HG03558 (cell line): ENCODE results near the gene MAP4K4.

ENCODE experiments used
- ATAC-seq: cut with Tn5 transposase; IDR thresholded peaks from one replicate; pipeline ENCODE4 v1.9.1; 2021; ENCODE audit warnings: moderate number of reproducible peaks; ENCODE audit not compliant: unreplicated experiment; ENCODE audit errors: extremely low read depth

The MAP4K4 gene

GRCh38 chr2:101806701-101807100 lies 109.2 kb downstream of the MAP4K4 start:
- no peak for ATAC-seq

GRCh38 chr2:101807242-101807641 lies 109.7 kb downstream of the MAP4K4 start:
- ATAC-seq, result no peak

- ATAC-seq, result no peak
Measured at GRCh38 chr2:101808006-101808562, 110.6 kb downstream of the MAP4K4 start.

GRCh38 chr2:101809698-101810097 lies 112.2 kb downstream of the MAP4K4 start:
- no peak for ATAC-seq

GRCh38 chr2:101811226-101812015 lies 113.9 kb downstream of the MAP4K4 start:
- no peak for ATAC-seq

GRCh38 chr2:101812226-101812625 lies 114.7 kb downstream of the MAP4K4 start:
- ATAC-seq, result no peak

GRCh38 chr2:101814752-101815151 lies 117.2 kb downstream of the MAP4K4 start:
- no peak for ATAC-seq

- ATAC-seq, result no peak
Measured at GRCh38 chr2:101815154-101815553, 117.6 kb downstream of the MAP4K4 start.

- ATAC-seq, result no peak
Measured at GRCh38 chr2:101815739-101816391, 118.4 kb downstream of the MAP4K4 start.

- ATAC-seq, result no peak
Measured at GRCh38 chr2:101816598-101816997, 119.1 kb downstream of the MAP4K4 start.

GRCh38 chr2:101817481-101817880 lies 120.0 kb downstream of the MAP4K4 start:
- ATAC-seq, result no peak

- ATAC-seq, result no peak
Measured at GRCh38 chr2:101818531-101819451, 121.3 kb downstream of the MAP4K4 start.

- ATAC-seq, result no peak
Measured at GRCh38 chr2:101820519-101820918, 123.0 kb downstream of the MAP4K4 start.

GRCh38 chr2:101821059-101821805 lies 123.7 kb downstream of the MAP4K4 start:
- no peak for ATAC-seq

- ATAC-seq, result no peak
Measured at GRCh38 chr2:101821828-101822458, 124.4 kb downstream of the MAP4K4 start.

- no peak for ATAC-seq
Measured at GRCh38 chr2:101823347-101823791, 125.9 kb downstream of the MAP4K4 start.

GRCh38 chr2:101823859-101824258 lies 126.4 kb downstream of the MAP4K4 start:
- no peak for ATAC-seq

GRCh38 chr2:101826716-101827115 lies 129.2 kb downstream of the MAP4K4 start:
- ATAC-seq, result no peak

GRCh38 chr2:101827246-101827645 lies 129.7 kb downstream of the MAP4K4 start:
- ATAC-seq, result no peak
